H4 (cell line): ENCODE data around the gene KDM7A. TPM values are rescaled to one million over a fixed set of nuclear protein-coding genes. Genes with fewer than 3 reads are reported as not detected.

Experiments
- DNase-seq: peaks from one replicate; pipeline ENCODE4 v3.0.0-alpha.2; 2015; ENCODE audit warnings: low spot score
- total RNA-seq: library from RNA; depleted of rRNA; stranded (reverse); fragments of >200 nt; shearing (Covaris generic); gene quantifications from 2 replicates; pipeline ENCODE4 v1.2.3, GENCODE V29; 2014

Gene KDM7A
- total RNA-seq, 1 experiment from 2014 or later, result 1.0 TPM

GRCh38 chr7:140084972-140085371 is 91.8 kb downstream of the KDM7A start:
- DNase-seq, result no peak

- DNase-seq, result no peak
These were observed 92.6 kb downstream of the KDM7A start for GRCh38 chr7:140084142-140084655.

- no peak for DNase-seq
These were observed 94.0 kb downstream of the KDM7A start for GRCh38 chr7:140082770-140083169.

GRCh38 chr7:140081774-140082425 is 94.9 kb downstream of the KDM7A start:
- no peak for DNase-seq

GRCh38 chr7:140080919-140081318 is 95.9 kb downstream of the KDM7A start:
- no peak for DNase-seq

DNA sequence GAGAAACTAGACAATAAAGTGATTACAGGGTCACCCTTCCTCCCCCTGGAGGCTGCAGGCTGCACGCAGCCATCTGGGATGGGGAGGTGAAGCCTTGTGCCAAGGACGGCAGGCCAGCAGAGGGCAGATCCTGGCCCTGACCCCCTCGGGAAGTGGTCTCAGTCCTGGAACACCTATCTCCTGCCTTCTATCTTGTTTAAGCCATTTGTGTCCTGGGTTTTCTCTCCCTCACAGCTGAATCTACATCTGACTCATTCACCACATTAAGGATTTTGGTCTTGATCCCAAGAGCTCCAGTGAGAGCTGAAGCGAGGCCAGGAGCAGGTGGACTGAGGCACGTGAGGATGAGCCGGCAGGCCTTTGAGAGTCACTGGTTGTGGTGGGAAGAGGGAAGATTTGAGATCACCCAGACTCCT is 97.7 kb downstream of the KDM7A start:
- peak; percentile 31 for DNase-seq

GRCh38 chr7:140078392-140078791 is 98.4 kb downstream of the KDM7A start:
- no peak for DNase-seq

- DNase-seq, result no peak
These were observed 102.0 kb downstream of the KDM7A start for GRCh38 chr7:140074780-140075179.

DNA sequence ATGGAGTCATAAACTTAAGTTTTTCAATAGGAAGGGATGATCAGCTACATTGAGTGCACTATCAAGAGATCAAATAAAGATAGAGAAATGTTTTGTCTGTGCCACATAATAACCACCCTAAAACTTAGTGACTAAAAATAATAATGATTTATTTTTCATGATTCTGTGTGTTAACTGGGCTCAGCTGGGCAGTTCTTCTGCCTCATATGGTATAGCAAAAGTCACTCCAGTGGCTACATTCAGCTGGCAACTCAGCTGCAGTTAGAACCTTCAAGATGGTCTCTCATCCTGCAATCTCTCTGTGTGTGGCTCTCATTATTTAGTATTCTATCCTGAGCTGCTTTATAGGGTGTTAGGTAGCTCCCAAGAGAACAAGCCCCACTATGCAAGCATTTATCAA is 106.2 kb downstream of the KDM7A start:
- no peak for DNase-seq

DNA sequence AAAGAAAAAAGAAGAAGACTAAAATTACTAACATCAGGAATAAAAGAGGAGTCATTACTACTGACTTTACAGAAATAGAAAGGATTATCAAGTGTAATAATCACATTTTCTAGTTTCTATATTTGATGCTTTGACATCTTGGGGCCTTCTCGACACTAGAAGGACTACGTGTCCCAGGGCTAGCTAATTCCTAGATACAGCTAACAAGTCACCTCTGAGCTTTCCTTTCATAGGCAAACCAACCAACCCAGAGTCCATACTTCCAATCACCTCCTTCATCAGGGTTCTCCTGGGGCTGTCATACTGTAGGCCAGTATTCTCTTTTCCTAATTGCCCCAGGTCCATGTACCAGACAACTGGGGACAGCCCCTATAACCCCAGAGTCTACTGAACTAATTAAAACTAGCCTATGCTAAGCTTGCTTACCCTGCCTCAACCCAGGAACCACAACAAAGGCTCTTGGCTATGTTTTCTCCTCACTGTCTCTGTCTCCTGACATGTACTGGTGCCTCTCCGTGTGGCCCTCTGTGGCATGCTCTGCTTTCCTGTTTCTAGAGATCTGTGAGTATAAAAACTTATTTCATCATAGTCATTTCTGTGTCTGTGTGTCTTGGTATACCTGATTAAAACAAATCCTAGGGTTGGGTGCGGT is 107.4 kb downstream of the KDM7A start:
- DNase-seq, result no peak

GRCh38 chr7:140068033-140068432 is 108.8 kb downstream of the KDM7A start:
- no peak for DNase-seq

- no peak for DNase-seq
These were observed 109.7 kb downstream of the KDM7A start for GRCh38 chr7:140067052-140067451.

- peak; percentile 87 for DNase-seq
These were observed 114.1 kb downstream of the KDM7A start, which contains the start of gene PARP12 for GRCh38 chr7:140062528-140063299. PARP12 (minus strand) TSS chr7:140062951; CDS start chr7:140062847, 104 bp downstream.

- no peak for DNase-seq
These were observed 114.7 kb downstream of the KDM7A start for GRCh38 chr7:140062118-140062527.

GRCh38 chr7:140061607-140061930 is 115.2 kb downstream of the KDM7A start:
- DNase-seq, result peak; percentile 27

- DNase-seq, result peak; percentile 79
These were observed 115.8 kb downstream of the KDM7A start for GRCh38 chr7:140060788-140061606.

DNA sequence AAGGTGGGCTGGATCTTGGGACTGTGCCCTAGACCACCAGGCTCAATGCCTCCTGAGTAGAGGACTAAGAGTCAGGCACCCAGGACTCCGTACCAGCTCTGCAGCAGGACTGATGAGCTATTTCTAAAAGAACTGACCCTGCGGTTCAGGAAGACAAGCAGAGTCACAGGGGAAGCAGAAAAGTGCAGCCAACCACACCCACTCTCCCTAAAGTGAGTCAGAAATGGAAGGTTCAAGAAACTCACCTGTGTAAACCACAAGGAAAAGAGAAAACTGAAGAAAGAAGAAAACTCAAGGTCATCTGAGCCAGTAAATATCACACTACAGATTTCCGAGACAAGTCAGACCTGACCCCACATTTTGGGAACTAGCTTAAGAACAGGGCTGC is 116.5 kb downstream of the KDM7A start:
- no peak for DNase-seq

DNA sequence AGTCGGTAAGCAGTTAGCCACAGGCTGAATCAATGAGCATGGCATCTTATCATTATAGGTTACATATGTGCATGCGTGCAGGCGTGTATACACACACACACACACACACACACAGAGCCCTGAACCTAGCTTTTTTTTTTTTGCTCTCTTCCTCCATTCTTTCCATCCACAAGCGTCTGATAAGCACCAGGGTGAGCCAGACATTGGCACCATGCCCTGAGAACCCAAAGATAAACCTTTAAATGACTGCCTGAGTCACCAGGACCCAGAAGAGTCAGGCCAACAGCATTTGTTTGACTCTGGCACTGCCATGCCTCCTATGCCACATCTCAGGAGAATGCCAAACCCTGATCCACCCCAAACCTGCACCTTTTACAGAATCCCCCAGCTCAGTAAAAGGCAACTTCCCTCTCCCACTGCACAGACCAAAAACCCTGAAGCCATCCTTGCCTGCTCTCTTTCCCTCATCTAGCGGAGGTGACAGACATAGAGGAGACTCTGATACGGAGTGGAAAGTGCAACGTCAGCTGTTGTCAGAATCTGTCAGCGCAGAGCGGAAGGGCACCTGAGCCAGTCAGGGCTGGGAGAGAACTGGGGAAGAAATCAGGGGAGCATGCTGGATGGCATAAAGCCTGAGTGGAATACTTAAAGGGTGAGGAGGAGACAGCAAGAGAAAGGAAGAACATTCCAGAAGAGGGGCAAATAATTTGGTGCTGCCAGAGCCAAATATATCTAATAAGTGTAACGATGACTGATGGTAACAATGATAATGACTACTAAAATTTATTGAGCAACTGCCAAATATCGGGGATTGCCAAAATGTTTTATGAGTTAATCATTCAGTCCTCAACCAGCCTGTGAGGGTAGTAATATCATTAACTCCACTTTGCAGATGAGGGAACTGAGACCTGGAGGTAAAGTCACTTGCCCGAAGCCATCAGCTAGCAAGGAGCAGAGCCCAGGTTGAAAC is 117.2 kb downstream of the KDM7A start:
- peak; percentile 95 for DNase-seq

- no peak for DNase-seq
These were observed 118.3 kb downstream of the KDM7A start for GRCh38 chr7:140058517-140058916.

DNA sequence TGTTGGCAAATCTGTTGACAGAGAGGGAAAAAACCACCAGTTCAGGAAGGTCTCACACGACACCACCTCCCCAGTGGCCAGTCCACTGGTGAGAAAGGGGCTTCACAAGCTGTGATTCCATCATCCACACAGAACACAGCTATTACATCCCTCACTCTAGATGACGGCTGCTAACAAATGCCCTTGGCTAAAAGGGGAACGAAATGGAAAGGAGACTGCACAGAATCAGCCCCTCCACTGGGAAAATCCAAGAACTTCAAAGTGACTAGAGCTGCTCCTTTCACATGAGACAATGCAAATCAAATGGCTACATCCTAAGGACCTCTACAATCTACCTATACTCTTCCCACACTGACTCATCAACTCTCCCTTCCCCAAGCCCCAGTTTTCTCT is 119.6 kb downstream of the KDM7A start:
- DNase-seq, result no peak
